AG04450 (cell line): Measurements from ENCODE around the gene YES1. TPM values are rescaled to one million over a fixed set of nuclear protein-coding genes. Genes with fewer than 3 reads are reported as not detected.

ENCODE experiments used
- CTCF ChIA-PET: fragments of 300-600, 350-600 bp; formaldehyde crosslinking; extraction: SDS; loops from one replicate; lab custom pipeline; 2022; ENCODE audit warnings: antibody characterized with exemption, inconsistent platforms; lab: Charles Lee
- POLR2A ChIA-PET: fragments of 350-600 bp; formaldehyde crosslinking; extraction: SDS; loops from one replicate; lab custom pipeline; 2021; ENCODE audit warnings: antibody characterized with exemption, inconsistent platforms; lab: Yijun Ruan, JAX
- DNase-seq: peaks from one replicate; pipeline ENCODE4 v3.0.0-alpha.2; 2011; ENCODE audit warnings: low read depth, low spot score
- H3K27ac ChIP-seq: one replicate; pipeline ENCODE4 v1.5.1; 2012; ENCODE audit warnings: low read depth, low read length, control low read depth
- H3K27me3 ChIP-seq: one replicate; pipeline ENCODE4 v1.6.0; 2012; ENCODE audit warnings: low read length; ENCODE audit not compliant: control insufficient read depth, insufficient read depth
- H3K4me3 ChIP-seq: 2 replicates; pipeline ENCODE4 v1.5.1; 2011; ENCODE audit warnings: mild to moderate bottlenecking, low read depth, low read length, control low read depth
- H3K9me3 ChIP-seq: 2 replicates; pipeline ENCODE4 v1.5.1; 2012; ENCODE audit warnings: low read length; ENCODE audit not compliant: control insufficient read depth, insufficient read depth
- CTCF ChIP-seq: IDR thresholded peaks from 2 replicates; pipeline ENCODE4 v1.5.1; 2011; ENCODE audit warnings: low read depth, low read length, control low read depth, inconsistent platforms
- polyA plus RNA-seq: library from polyadenylated mRNA; depleted of rRNA; stranded (reverse); fragments of >200 nt; gene quantifications from 2 replicates; pipeline ENCODE4 v1.2.3, GENCODE V29; 2011

The YES1 gene
- polyA plus RNA-seq, 1 experiment: 23.3 TPM

- no peak for TF ChIP-seq CTCF
- DNase-seq: no peak
- Histone ChIP-seq H3K4me3 (no peak overlapping the region), H3K27me3 (no peaks in the 10 kb centered on the region), H3K27ac (no peak overlapping the region), H3K9me3 (peaks cover 6% of the 10 kb centered on the region)
- POLR2A ChIA-PET: no interaction called here
- CTCF ChIA-PET: interaction anchor here (0.6 to 2.3 kb wide), 4 partner anchors 83 to 449 kb away, joined by 3 to 17 read pairs (median 3); no protein-coding TSS in a partner anchor
These were observed 103.9 kb downstream of the YES1 start for GRCh38 chr18:708096-708495.

DNA sequence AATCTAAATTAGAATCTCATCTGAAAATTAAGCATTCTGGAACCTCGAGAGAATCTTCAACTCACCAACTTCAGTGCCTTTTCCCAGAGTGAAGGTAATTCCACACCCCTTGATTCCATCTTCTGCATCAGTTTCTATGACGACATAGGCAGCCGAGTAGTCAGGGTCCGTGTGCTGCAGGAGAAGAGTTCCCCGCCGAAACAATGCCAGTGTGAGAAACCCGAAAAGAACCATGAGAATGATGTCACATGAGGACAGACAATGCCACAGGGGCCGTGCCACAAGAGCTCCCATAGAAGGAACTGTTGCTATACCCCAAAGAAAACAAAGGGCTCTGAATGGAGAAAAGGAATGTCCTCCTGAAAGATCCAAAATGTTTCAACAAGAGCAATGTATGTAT, 105.6 kb downstream of the YES1 start:
- no peak for DNase-seq
- ChIA-PET CTCF (interaction anchor here (1.4 kb wide), 1 partner anchor 82 kb away, joined by 3 read pairs; no protein-coding TSS in a partner anchor), POLR2A (no interaction called here)

GRCh38 chr18:703213-703967, 108.7 kb downstream of the YES1 start:
- Histone ChIP-seq H3K9me3 (no peaks in the 10 kb centered on the region), H3K4me3 (peak overlapping the region; percentile 29; the same call in 1 of the 2 replicates)
- POLR2A ChIA-PET: interaction anchor here (0.7 to 2.1 kb wide), 3 partner anchors 9 to 131 kb away, joined by 3 to 6 read pairs (median 6); partner anchors contain the start of gene ENOSF1

More for the DNA sequence above, 105.6 kb downstream of the YES1 start:
- Histone ChIP-seq H3K4me3 (no peak overlapping the region), H3K27ac (no peak overlapping the region), H3K27me3 (no peaks in the 10 kb centered on the region), H3K9me3 (no peaks in the 10 kb centered on the region)
- no peak for TF ChIP-seq CTCF

DNA sequence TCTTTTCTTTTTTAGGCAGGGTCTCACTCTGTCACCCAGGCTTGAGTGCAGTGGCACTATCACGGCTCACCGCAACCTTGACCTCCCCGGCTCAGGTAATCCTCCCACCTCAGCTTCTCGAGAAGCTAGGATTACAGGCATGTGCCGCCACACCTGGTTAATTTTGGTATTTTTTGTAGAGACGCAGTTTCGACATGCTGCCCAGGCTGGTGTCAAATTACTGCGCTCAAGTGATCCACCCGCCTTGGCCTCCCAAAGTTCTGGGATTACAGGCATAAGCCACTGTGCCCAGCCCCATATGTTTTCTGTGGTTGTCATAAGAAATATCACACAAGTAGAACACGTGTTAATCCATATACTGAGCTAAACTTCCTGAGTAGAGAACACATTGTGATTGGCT, 114.2 kb downstream of the YES1 start:
- no peak for DNase-seq
- H3K4me3 ChIP-seq: no peak overlapping the region
- TF ChIP-seq CTCF: no peak
- H3K9me3 ChIP-seq: no peaks in the 10 kb centered on the region
- POLR2A ChIA-PET: no interaction called here
- H3K27ac ChIP-seq: no peak overlapping the region
- H3K27me3 ChIP-seq: no peaks in the 10 kb centered on the region
- CTCF ChIA-PET: interaction anchor here (1.5 kb wide), 1 partner anchor 142 kb away, joined by 4 read pairs; no protein-coding TSS in a partner anchor

More at GRCh38 chr18:703213-703967, 108.7 kb downstream of the YES1 start:
- TF ChIP-seq CTCF: no peak
- peak; percentile 61 for DNase-seq
- H3K27me3 ChIP-seq: no peaks in the 10 kb centered on the region
- peak overlapping the region; percentile 96 for H3K27ac ChIP-seq
- CTCF ChIA-PET: interaction anchor here (0.8 to 2.7 kb wide), 3 partner anchors 36 to 136 kb away, joined by 3 to 7 read pairs (median 5); no protein-coding TSS in a partner anchor

GRCh38 chr18:697012-697411, 115.0 kb downstream of the YES1 start:
- no peaks in the 10 kb centered on the region for H3K27me3 ChIP-seq
- no peak for TF ChIP-seq CTCF
- no peak overlapping the region for H3K4me3 ChIP-seq
- H3K27ac ChIP-seq: no peak overlapping the region
- ChIA-PET CTCF (interaction anchor here (1.5 kb wide), 2 partner anchors 73 to 143 kb away, joined by 3 to 4 read pairs; no protein-coding TSS in a partner anchor), POLR2A (no interaction called here)
- DNase-seq: no peak
- H3K9me3 ChIP-seq: no peaks in the 10 kb centered on the region
